Stimulated activated memory B cell treated with anti-CD40 and anti-IgM and Interleukin-4, amounts not matched to agents 10 μg/mL and 1 μg/mL and 100 μg/mL, for 72 hours (primary cell): ENCODE data around the gene ANKRD18A.
A peak's percentile ranks its signal among the peaks of the same experiment; 100 is the strongest.
"Not testable (repeated sequence)": the region's sequence is repeated elsewhere in the genome, so short reads cannot be mapped to it uniquely, and the experiment has no call there.

Experiments
- ATAC-seq: fragments of 150-1000 bp; cut with Tn5 transposase; 2 replicates; pipeline ENCODE4 v1.10.0; 2021
- H3K27ac Mint-ChIP-seq: one replicate; pipeline ENCODE4 v1.8.0; 2022; ENCODE audit warnings: mild to moderate bottlenecking, mixed read lengths
- H3K27me3 Mint-ChIP-seq: one replicate; pipeline ENCODE4 v1.8.0; 2022; ENCODE audit warnings: mixed read lengths
- H3K36me3 Mint-ChIP-seq: one replicate; pipeline ENCODE4 v1.8.0; 2022; ENCODE audit warnings: mixed read lengths
- H3K4me1 Mint-ChIP-seq: one replicate; pipeline ENCODE4 v1.8.0; 2022; ENCODE audit warnings: mixed read lengths
- H3K4me3 Mint-ChIP-seq: one replicate; pipeline ENCODE4 v1.8.0; 2022; ENCODE audit warnings: mild to moderate bottlenecking, moderate library complexity, mixed read lengths
- H3K9me3 Mint-ChIP-seq: one replicate; pipeline ENCODE4 v1.8.0; 2022; ENCODE audit warnings: mixed read lengths

The ANKRD18A gene

DNA sequence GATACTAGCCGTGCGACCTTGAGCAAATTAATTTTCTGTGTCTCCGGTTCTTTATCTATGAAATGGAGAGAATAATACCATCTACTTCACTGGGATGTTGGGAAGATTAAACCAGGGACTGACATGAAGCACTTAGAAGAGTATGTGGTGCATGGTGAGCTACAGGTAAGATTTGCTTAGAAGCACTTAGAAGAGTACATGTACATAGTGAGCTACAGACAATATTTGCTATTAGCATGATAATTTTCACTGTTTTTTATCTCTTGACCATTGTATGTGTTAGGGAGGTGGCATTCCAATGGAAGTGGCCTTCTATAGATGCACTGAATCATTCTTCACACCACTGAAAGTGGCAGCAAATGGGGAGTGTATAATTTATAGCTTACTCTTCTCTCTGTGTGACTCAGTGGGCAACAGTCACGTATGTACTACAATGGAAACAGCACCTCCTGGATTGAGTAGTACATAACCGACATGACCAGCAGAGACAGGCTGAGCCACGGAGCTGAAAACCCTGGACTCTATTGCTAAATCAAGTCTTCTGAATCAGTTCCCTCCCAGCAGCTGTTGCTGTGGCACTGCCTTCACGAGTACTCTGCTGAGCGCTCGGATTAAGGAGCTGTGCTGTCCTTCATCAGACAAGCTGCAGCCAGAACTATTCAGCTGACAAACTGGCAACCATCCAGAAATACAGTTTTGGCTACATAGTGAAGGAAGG lies 28.9 kb downstream of the ANKRD18A start:
- H3K4me3 Mint-ChIP-seq, H3K36me3 Mint-ChIP-seq, H3K4me1 Mint-ChIP-seq, H3K9me3 Mint-ChIP-seq, ATAC-seq, H3K27ac Mint-ChIP-seq: not testable (repeated sequence)
- peaks cover 15% of the 10 kb centered on the region for H3K27me3 Mint-ChIP-seq

DNA sequence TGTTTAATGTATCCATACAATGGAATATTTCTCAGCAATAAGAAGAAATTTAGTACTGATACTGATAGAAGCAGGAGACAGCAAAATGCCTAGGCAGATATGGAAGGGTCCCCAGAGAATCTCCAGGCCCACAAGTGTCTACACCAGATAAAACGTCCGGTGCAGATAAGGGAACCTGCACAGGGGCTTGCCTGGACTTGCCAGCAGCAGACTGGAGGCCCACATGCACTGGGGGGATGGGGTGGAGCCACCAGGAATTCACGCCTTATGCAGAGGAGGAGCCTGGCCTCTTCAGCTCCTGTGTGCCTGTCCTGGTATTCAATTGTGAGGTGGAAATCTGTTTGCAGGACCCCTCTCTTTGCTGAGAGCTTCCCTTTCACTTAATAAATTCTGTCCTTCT lies 36.6 kb downstream of the ANKRD18A start:
- not testable (repeated sequence) for H3K9me3 Mint-ChIP-seq, ATAC-seq, H3K27ac Mint-ChIP-seq, H3K4me3 Mint-ChIP-seq, H3K4me1 Mint-ChIP-seq, H3K36me3 Mint-ChIP-seq, H3K27me3 Mint-ChIP-seq

DNA sequence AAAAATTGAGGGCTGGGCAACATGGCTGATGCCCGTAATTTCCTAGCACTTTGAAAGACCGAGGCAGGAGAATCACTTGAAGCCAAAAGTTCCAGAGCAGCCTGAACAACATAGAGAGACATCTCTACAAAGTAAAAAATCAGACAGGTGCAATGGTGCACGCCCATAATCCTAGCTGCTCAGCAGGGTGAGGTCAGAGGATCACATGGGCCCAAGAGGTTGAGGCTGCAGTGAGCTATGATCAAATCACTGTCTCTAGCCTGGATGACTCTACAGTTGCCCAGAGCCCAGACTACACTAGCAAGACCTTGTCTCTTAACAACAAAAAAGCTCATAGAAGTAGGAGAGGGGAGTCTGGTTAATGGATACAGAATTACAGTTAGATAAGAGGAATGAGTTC lies 40.3 kb downstream of the ANKRD18A start:
- H3K4me1 Mint-ChIP-seq, H3K27ac Mint-ChIP-seq, ATAC-seq: not testable (repeated sequence)

DNA sequence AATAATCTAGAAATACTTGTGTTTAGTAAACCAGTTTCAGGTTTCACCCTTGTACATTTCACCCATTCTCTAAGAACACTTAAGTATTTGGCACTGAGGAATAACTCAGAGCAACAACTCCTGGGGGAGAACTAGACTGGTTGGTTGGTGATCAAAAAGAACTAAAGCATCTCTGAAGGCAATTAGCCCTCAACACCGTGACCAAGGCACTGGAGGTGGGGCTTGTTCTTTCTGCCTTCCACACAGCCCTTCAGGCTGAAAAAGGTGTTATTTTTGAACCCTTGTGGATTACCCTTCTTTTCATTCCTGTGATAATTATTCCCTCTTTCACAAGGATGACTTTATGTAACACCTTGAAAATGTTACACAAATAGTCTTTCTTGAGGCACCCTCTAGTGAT lies 44.2 kb downstream of the ANKRD18A start:
- not testable (repeated sequence) for H3K9me3 Mint-ChIP-seq, H3K27me3 Mint-ChIP-seq, H3K36me3 Mint-ChIP-seq, H3K27ac Mint-ChIP-seq, H3K4me3 Mint-ChIP-seq, H3K4me1 Mint-ChIP-seq, ATAC-seq

More for the DNA sequence above, 40.3 kb downstream of the ANKRD18A start:
- H3K27me3 Mint-ChIP-seq, H3K9me3 Mint-ChIP-seq, H3K36me3 Mint-ChIP-seq, H3K4me3 Mint-ChIP-seq: not testable (repeated sequence)

DNA sequence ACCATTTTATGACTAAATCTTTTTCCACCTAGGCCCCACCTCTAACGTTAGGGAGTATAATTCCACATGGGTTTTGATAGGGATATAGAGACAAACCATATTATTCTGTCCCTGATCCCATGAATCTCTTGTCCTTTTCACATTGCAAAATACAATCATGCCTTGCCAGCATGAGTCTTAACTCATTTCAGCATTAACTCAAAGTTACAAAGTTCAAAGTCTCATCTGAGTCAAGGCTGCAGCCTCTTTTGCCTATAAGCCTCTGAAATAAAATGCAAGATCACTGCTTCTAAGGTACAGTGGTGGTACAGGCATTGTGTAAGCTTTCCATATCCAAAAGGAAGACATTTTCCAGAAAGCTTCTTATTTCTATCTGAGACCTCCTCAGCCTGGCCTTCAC lies 54.3 kb downstream of the ANKRD18A start:
- H3K36me3 Mint-ChIP-seq, H3K4me3 Mint-ChIP-seq, H3K27ac Mint-ChIP-seq, ATAC-seq, H3K9me3 Mint-ChIP-seq, H3K4me1 Mint-ChIP-seq: not testable (repeated sequence)
- peaks cover 11% of the 10 kb centered on the region for H3K27me3 Mint-ChIP-seq

DNA sequence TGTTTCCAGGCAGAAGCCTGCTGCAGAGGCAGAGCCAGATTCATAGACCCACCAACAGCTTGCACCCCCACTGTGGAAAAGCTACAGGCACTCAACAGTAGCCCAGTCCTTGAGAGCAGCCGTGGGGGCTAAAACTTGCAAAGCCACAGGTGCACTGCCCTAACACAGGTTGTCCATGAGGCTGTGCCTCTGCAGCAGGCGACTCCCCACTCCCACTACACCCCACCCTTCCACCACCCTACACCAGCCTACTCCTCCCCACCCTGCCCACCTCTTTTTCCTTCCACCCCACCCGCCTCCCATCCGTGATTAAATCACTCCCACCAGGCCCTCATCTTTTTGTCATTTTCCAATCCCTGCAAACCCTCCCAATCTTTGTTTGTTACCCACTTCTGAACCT lies 55.2 kb downstream of the ANKRD18A start:
- not testable (repeated sequence) for H3K27ac Mint-ChIP-seq, H3K9me3 Mint-ChIP-seq, H3K27me3 Mint-ChIP-seq

DNA sequence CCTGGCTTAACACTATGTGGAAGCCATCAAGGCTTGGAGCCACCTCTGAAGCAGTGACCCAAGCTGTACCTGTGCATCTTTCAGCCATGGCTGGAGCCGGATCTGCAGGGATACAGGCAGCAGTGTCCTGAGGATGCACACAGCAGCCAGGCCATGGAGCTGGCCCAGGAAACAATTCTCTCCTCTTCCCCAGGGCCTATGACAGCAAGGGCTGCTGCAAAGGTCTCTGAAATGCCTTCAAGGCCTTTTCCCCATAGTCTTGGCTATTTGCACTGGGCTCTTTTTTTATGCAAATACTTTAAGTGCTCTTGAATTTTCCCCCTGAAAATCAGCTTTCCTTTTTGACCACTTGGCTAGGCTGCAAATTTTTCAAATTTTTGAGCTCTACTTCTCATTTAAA lies 56.5 kb downstream of the ANKRD18A start:
- H3K27me3 Mint-ChIP-seq, H3K36me3 Mint-ChIP-seq, H3K9me3 Mint-ChIP-seq, H3K4me3 Mint-ChIP-seq, ATAC-seq, H3K27ac Mint-ChIP-seq, H3K4me1 Mint-ChIP-seq: not testable (repeated sequence)

More for the DNA sequence above, 55.2 kb downstream of the ANKRD18A start:
- not testable (repeated sequence) for H3K4me1 Mint-ChIP-seq, H3K36me3 Mint-ChIP-seq, H3K4me3 Mint-ChIP-seq
- peak; percentile 31 for ATAC-seq

DNA sequence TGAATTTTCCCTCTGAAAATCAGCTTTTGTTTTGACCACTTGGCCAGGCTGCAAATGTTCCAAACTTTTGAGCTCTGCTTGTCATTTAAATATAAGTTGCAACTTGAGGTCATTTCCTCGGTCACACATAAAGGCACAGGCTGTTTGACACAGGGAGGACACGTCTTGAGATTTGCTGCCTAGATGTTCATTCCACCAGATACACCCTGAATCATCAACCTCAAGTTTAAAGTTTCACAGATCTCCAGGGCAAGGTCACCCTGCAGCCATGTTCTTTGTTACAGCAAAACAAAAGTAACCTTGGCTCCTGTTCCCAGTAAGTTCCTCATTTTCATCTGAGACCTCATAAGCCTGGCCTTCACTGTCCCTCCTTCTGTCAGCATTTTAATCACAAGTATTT lies 59.3 kb downstream of the ANKRD18A start:
- H3K27me3 Mint-ChIP-seq, ATAC-seq, H3K36me3 Mint-ChIP-seq, H3K9me3 Mint-ChIP-seq, H3K27ac Mint-ChIP-seq, H3K4me3 Mint-ChIP-seq, H3K4me1 Mint-ChIP-seq: not testable (repeated sequence)

DNA sequence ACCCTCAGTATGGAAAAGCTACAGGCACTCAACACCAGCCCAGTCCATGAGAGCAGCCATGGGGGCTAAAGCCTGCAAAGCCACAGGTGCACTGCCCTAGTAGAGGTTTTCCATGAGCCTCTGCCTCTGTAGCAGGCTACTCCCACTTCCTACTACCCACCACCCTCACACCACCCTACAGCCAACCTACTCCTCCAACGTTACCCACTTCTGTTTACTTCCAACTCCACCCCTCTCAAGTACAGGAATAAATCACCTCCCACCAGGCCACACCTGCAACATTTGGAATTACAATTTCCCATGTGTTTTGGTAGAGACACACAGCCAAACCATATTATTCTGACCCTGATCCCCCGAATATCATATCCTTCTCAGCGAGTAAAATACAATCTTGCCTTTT lies 61.2 kb downstream of the ANKRD18A start:
- not testable (repeated sequence) for ATAC-seq, H3K36me3 Mint-ChIP-seq, H3K4me1 Mint-ChIP-seq, H3K9me3 Mint-ChIP-seq, H3K27ac Mint-ChIP-seq, H3K4me3 Mint-ChIP-seq, H3K27me3 Mint-ChIP-seq

DNA sequence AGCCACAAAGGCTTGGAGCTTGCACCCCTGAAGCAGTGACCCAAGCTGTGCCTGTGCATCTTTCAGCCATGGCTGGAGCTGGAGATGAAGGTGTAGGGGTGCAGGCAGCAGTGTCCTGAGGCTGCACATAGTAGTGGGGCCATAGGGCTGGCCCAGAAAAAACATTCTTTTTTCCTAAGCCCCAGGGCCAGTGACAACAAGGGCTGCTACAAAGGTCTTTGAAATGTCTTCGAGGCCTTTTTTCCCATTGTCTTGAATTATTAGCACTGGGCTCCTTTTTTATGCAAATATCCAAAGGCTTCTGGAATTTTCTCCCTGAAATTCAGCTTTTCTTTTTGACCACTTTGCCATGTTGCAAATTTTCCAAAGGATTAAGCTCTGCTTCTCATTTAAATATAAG lies 62.6 kb downstream of the ANKRD18A start:
- H3K27me3 Mint-ChIP-seq, result peaks cover 14% of the 10 kb centered on the region
- not testable (repeated sequence) for H3K9me3 Mint-ChIP-seq, ATAC-seq, H3K4me3 Mint-ChIP-seq, H3K27ac Mint-ChIP-seq, H3K36me3 Mint-ChIP-seq, H3K4me1 Mint-ChIP-seq

DNA sequence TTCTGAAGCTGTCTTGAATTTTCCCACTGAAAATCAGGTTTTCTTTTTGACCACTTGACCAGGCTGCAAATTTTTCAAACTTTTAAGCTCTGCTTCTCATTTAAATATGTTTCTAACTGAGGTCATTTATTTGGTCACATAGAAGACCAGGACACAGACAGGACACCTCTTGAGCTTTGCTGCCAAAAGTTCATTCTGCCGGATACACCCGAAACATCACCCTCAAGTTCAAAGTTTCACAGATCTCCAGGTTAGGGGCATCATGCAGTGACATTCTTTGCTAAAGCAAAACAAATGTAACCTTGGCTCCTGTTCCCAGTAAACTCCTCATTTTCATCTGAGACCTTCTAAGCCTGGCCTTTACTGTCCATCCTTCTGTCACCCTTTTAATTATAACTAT lies 65.4 kb downstream of the ANKRD18A start:
- not testable (repeated sequence) for H3K27ac Mint-ChIP-seq, H3K36me3 Mint-ChIP-seq, ATAC-seq, H3K4me3 Mint-ChIP-seq, H3K9me3 Mint-ChIP-seq, H3K4me1 Mint-ChIP-seq
- peaks cover 23% of the 10 kb centered on the region for H3K27me3 Mint-ChIP-seq

DNA sequence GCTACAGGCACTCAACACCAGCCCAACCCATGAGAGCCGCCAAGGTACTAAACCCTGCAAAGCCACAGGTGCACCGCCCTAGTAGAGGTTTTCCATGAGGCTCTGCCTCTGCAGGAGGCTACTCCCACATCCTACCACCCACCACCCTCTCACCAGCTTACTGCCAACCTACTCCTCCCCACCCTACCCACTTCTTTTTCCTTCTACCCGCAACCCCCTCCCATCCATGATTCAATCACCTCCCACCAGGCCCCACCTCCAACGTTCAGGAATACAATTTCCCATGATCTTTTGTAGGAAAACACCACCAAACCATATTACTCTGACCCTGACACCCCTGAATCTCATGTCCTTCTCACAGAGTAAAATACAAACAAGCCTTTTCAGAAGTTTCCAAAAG lies 67.4 kb downstream of the ANKRD18A start:
- not testable (repeated sequence) for H3K27ac Mint-ChIP-seq, ATAC-seq, H3K9me3 Mint-ChIP-seq, H3K36me3 Mint-ChIP-seq, H3K4me3 Mint-ChIP-seq, H3K4me1 Mint-ChIP-seq
- H3K27me3 Mint-ChIP-seq, result peaks cover 23% of the 10 kb centered on the region

DNA sequence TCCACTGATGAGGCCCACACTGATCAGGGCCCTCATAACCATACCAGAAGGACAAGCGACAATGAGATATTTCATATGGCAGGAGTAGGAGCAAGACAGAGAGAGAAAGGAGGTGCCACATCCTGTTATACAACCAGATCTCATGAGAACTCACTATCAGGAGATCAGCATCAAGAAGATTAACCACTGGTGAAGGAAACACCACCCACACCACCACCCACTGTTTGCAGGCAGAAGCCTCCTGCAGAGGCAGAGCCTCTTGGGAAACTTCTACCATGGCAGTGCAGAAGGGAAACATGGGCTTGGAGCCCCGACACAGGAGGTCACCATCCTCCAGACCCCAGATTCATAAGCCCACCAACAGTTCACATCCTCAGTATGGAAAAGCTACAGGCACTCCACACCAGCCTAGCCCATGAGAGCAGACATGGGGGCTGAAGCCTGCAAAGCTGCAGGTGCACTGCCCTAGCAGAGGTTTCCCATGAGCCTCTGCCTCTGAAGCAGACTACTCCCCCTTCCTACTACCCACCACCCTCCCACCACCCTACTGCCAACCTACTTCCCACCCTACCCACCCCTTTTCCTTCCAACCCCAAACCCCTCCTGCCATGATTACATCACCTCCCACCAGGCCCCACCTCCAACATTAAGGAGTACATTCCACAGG lies 73.8 kb downstream of the ANKRD18A start:
- not testable (repeated sequence) for H3K4me3 Mint-ChIP-seq, H3K27me3 Mint-ChIP-seq, ATAC-seq, H3K4me1 Mint-ChIP-seq, H3K9me3 Mint-ChIP-seq, H3K36me3 Mint-ChIP-seq, H3K27ac Mint-ChIP-seq

DNA sequence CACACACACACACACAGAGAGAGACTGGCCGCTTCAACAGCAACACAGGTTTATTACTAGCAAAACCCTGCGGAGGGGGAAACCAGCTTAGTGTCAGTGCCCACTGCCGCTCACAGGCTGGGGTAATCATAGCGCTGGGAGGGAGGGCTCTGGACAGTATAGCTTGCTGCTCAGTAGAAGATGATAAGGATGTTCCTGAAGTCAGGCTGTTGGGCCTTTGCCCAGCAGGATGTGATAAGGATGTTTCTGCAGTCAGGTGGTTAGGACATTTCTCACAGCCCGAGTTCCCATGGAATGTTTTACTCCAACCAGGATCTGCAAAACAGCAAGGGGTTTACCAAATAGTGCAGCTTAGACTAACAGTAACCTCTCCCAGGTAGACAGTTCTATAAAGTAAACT lies 79.9 kb downstream of the ANKRD18A start:
- not testable (repeated sequence) for ATAC-seq, H3K4me3 Mint-ChIP-seq, H3K4me1 Mint-ChIP-seq, H3K36me3 Mint-ChIP-seq, H3K9me3 Mint-ChIP-seq, H3K27ac Mint-ChIP-seq
- H3K27me3 Mint-ChIP-seq, result peaks cover 16% of the 10 kb centered on the region

DNA sequence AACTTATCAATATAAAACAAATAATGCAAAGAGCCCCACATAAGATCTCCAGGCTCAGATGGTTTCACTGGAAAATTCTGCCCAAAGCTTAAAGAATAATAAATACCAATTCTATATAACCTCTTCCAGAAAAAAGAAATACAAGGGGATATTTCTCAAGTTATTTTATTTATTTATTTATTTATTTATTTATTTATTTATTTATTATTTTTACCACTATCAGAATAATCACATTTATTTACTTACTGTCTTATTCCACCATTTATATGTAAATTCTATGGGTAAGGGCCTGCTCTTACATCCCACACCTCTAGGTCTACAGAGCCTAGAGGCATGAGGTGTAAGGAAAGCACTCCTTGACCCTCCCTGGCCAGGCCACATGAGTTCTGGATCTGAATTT lies 91.1 kb downstream of the ANKRD18A start:
- H3K27me3 Mint-ChIP-seq, result no peaks in the 10 kb centered on the region
- no peak for ATAC-seq
- no peaks in the 10 kb centered on the region for H3K36me3 Mint-ChIP-seq
- no peak overlapping the region for H3K4me3 Mint-ChIP-seq
- H3K9me3 Mint-ChIP-seq, result peaks cover 5% of the 10 kb centered on the region
- no peak overlapping the region for H3K27ac Mint-ChIP-seq
- no peaks in the 10 kb centered on the region for H3K4me1 Mint-ChIP-seq

DNA sequence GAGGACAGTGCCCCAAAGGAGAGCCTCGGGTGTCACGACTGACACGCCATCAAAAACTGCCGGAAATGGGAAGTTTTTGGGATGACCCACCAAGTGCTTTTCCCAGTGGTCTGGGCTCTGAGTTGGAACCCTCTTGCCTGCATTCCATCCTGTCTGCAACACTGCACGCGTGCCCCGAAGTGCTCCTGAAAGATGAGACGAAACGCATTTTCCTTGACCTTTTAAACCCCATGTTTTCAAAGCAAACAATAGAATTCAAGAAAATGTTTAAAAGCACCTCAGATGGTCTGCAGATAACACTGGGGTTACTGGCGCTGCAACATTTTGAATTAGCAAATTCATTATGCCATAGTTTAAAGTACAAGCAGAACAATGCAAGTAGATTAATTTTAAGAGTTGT lies 92.9 kb downstream of the ANKRD18A start:
- Mint-ChIP-seq H3K36me3 (no peaks in the 10 kb centered on the region), H3K27me3 (no peaks in the 10 kb centered on the region), H3K4me3 (no peak overlapping the region), H3K9me3 (peaks cover 2% of the 10 kb centered on the region), H3K4me1 (no peaks in the 10 kb centered on the region), H3K27ac (no peak overlapping the region)
- ATAC-seq, result no peak
